Liver (tissue), 9 donors: ENCODE measurements around the gene ZC3H12C. TPM values are rescaled to one million over a fixed set of nuclear protein-coding genes. Genes with fewer than 3 reads are reported as not detected.

Experiments used
- DNase-seq: peaks from one replicate; pipeline ENCODE4 v3.0.0-alpha.2; 2017; ENCODE audit warnings: low spot score
- H3K27ac ChIP-seq, 2 donors: one replicate each; pipeline ENCODE4 v1.7.0; 2013; ENCODE audit warnings: inconsistent platforms in 2 of 2, low read length in 2 of 2, control low read depth in 1 of 2, low read depth in 1 of 2, mild to moderate bottlenecking in 1 of 2
- H3K27me3 ChIP-seq, 4 donors: one replicate each; pipeline versions ENCODE4 v1.6.1 to v1.7.0; 2013; ENCODE audit warnings: low read length in 3 of 4, inconsistent platforms in 1 of 4, mild to moderate bottlenecking in 1 of 4, moderate library complexity in 1 of 4; ENCODE audit not compliant: control insufficient read depth in 4 of 4, insufficient read depth in 4 of 4
- H3K36me3 ChIP-seq, 4 donors: one replicate each; pipeline versions ENCODE4 v1.6.1 to v1.7.0; 2013; ENCODE audit warnings: low read length in 3 of 4, mild to moderate bottlenecking in 3 of 4, low read depth in 1 of 4, moderate library complexity in 1 of 4; ENCODE audit not compliant: control insufficient read depth in 4 of 4, insufficient read depth in 3 of 4
- H3K4me1 ChIP-seq, 4 donors: one replicate each; pipeline versions ENCODE4 v1.6.1 to v1.7.0; 2013; ENCODE audit warnings: low read length in 3 of 4, mild to moderate bottlenecking in 3 of 4, moderate library complexity in 1 of 4; ENCODE audit not compliant: control insufficient read depth in 4 of 4, insufficient read depth in 4 of 4
- H3K4me3 ChIP-seq, 3 donors: one replicate each; pipeline versions ENCODE4 v1.6.1 to v1.7.0; 2013; ENCODE audit warnings: low read length in 3 of 3, control low read depth in 1 of 3, low read depth in 1 of 3, mild to moderate bottlenecking in 1 of 3
- H3K9ac ChIP-seq, 2 donors: one replicate each; pipeline ENCODE4 v1.7.0; 2013; ENCODE audit warnings: low read length in 2 of 2, mild to moderate bottlenecking in 2 of 2, moderate library complexity in 2 of 2, control low read depth in 1 of 2, low read depth in 1 of 2
- H3K9me3 ChIP-seq, 4 donors: one replicate each; pipeline versions ENCODE4 v1.6.1 to v1.7.0; 2013; ENCODE audit warnings: low read length in 3 of 4; ENCODE audit not compliant: control insufficient read depth in 4 of 4
- EGR1 ChIP-seq, 2 donors: IDR thresholded peaks; 2 replicates each; pipeline ENCODE4 v1.6.1; 2016 to 2018; ENCODE audit warnings: antibody characterized with exemption in 2 of 2, low read depth in 2 of 2
- FOXA1 ChIP-seq: IDR thresholded peaks from 2 replicates; pipeline ENCODE4 v1.6.1; 2016; ENCODE audit warnings: antibody characterized with exemption
- FOXA2 ChIP-seq: IDR thresholded peaks from 2 replicates; pipeline ENCODE4 v1.6.1; 2016; ENCODE audit warnings: antibody characterized with exemption
- GABPA ChIP-seq, 2 donors: IDR thresholded peaks in 1 of 2; conservative IDR thresholded peaks in 1 of 2; 2 replicates each; pipeline ENCODE4 v1.6.1; 2016; ENCODE audit warnings: antibody characterized with exemption in 2 of 2, mild to moderate bottlenecking in 1 of 2, moderate library complexity in 1 of 2
- HNF4A ChIP-seq, 2 donors: conservative IDR thresholded peaks; 2 replicates each; pipeline ENCODE4 v1.6.1; 2016; ENCODE audit warnings: antibody characterized with exemption in 2 of 2, mild to moderate bottlenecking in 2 of 2
- HNF4G ChIP-seq: IDR thresholded peaks from 2 replicates; pipeline ENCODE4 v1.6.1; 2016; ENCODE audit warnings: antibody characterized with exemption
- JUND ChIP-seq, 2 donors: IDR thresholded peaks; 2 replicates each; pipeline ENCODE4 v1.6.1; 2016; ENCODE audit warnings: antibody characterized with exemption in 2 of 2
- MAX ChIP-seq: IDR thresholded peaks from 2 replicates; pipeline ENCODE4 v1.6.1; 2016; ENCODE audit warnings: antibody characterized with exemption
- NR2F2 ChIP-seq: IDR thresholded peaks from 2 replicates; pipeline ENCODE4 v1.6.1; 2016; ENCODE audit warnings: antibody characterized with exemption
- RAD21 ChIP-seq, 2 donors: IDR thresholded peaks; 2 replicates each; pipeline ENCODE4 v1.6.1; 2016; ENCODE audit warnings: antibody characterized with exemption in 2 of 2, mild to moderate bottlenecking in 2 of 2
- REST ChIP-seq: IDR thresholded peaks from 2 replicates; pipeline ENCODE4 v1.6.1; 2016; ENCODE audit warnings: antibody characterized with exemption, mild to moderate bottlenecking
- RXRA ChIP-seq, 2 donors: IDR thresholded peaks; 2 replicates each; pipeline ENCODE4 v1.6.1; 2017 to 2018; ENCODE audit warnings: antibody characterized with exemption in 2 of 2, mild to moderate bottlenecking in 1 of 2
- SP1 ChIP-seq: IDR thresholded peaks from 2 replicates; pipeline ENCODE4 v1.6.1; 2018; ENCODE audit warnings: antibody characterized with exemption, mild to moderate bottlenecking
- TAF1 ChIP-seq: conservative IDR thresholded peaks from 2 replicates; pipeline ENCODE4 v1.6.1; 2016; ENCODE audit warnings: antibody characterized with exemption, mild to moderate bottlenecking
- YY1 ChIP-seq: IDR thresholded peaks from 2 replicates; pipeline ENCODE4 v1.6.1; 2016; ENCODE audit warnings: antibody characterized with exemption, mild to moderate bottlenecking
- ZBTB33 ChIP-seq: IDR thresholded peaks from 2 replicates; pipeline ENCODE4 v1.6.1; 2016; ENCODE audit warnings: antibody characterized with exemption
- WGBS: extraction: QIAGEN DNeasy Blood & Tissue Kit; methylation state at CpG from one replicate; pipeline ENCODE4 v1.1.7; 2013; 5-methylcytosine and 5-hydroxymethylcytosine counted together
- polyA plus RNA-seq, 2 donors: library from polyadenylated mRNA; stranded (reverse) in 1 of 2; unstranded in 1 of 2; fragments of 200-250 nt in 1 of 2; fragments of >200 nt in 1 of 2; fragmentation: Nextera tagmentation in 1 of 2; extraction: Ambion mirVana in 1 of 2; gene quantifications; one replicate each; pipeline versions ENCODE4 v1.2.1 to v1.2.3, GENCODE V29; 2013 to 2015
- total RNA-seq, 2 donors: library from RNA; depleted of rRNA; stranded (reverse); fragments of >200 nt; gene quantifications; one replicate each; pipeline ENCODE4 v1.2.3, GENCODE V29; 2014
- TF ChIP-seq, protein P1 (sequence below): fragments of 150-350 bp; IDR thresholded peaks from 2 replicates; pipeline ENCODE4 v1.5.1; 2017; ENCODE audit warnings: improper control_type of control experiment, low read depth, low read length; ENCODE audit not compliant: missing input control
- donor health status: healthy.
- donor health status: healthy.
- donor health status: healthy.
- donor health status: healthy.
- donor health status: healthy.

Gene ZC3H12C
- total and polyA plus RNA-seq, 4 donors, result 0.92 to 9.6 (median 2.3) TPM

- DNase-seq, result no peak
- Histone ChIP-seq H3K4me1 (no peaks in the 10 kb centered on the region), H3K4me3 (no peak overlapping the region), H3K9ac (no peak overlapping the region), H3K9me3 (no peaks in the 10 kb centered on the region), H3K27me3 (no peaks in the 10 kb centered on the region), H3K27ac (no peak overlapping the region), H3K36me3 (no peaks in the 10 kb centered on the region)
- TF ChIP-seq YY1 (no peak), HNF4G (no peak), FOXA2 (no peak), REST (no peak), JUND (IDR thresholded peaks at IDR 0.05) (no peak), ZBTB33 (no peak), RXRA (IDR thresholded peaks at IDR 0.05) (no peak), HNF4A (conservative IDR thresholded peaks at IDR 0.05) (no peak)
- WGBS, result 94% methylated on average over 7 of the region's 7 CpGs
Observed at GRCh38 chr11:110074499-110074898, 18.7 kb upstream of the ZC3H12C start.

- Histone ChIP-seq H3K4me3 (no peak overlapping the region), H3K9ac (no peak overlapping the region), H3K4me1 (no peaks in the 10 kb centered on the region), H3K27ac (no peak overlapping the region), H3K36me3 (no peaks in the 10 kb centered on the region), H3K27me3 (no peaks in the 10 kb centered on the region), H3K9me3 (no peaks in the 10 kb centered on the region)
- 79% methylated on average over 12 of the region's 12 CpGs for WGBS
- DNase-seq, result no peak
- TF ChIP-seq ZBTB33 (no peak), NR2F2 (no peak), FOXA1 (no peak), EGR1 (IDR thresholded peaks at IDR 0.05; ENCODE audit: low read depth in 2 of 2) (no peak), HNF4A (conservative IDR thresholded peaks at IDR 0.05) (no peak), YY1 (no peak), TAF1 (no peak), REST (no peak), FOXA2 (no peak), JUND (IDR thresholded peaks at IDR 0.05) (no peak), GABPA (IDR thresholded peaks at IDR 0.05 in 1 of 2, conservative IDR thresholded peaks at IDR 0.05 in 1 of 2) (no peak), HNF4G (no peak), MAX (no peak), SP1 (no peak), RAD21 (IDR thresholded peaks at IDR 0.05) (no peak), RXRA (IDR thresholded peaks at IDR 0.05) (no peak)
- TF ChIP-seq, protein P1, sequence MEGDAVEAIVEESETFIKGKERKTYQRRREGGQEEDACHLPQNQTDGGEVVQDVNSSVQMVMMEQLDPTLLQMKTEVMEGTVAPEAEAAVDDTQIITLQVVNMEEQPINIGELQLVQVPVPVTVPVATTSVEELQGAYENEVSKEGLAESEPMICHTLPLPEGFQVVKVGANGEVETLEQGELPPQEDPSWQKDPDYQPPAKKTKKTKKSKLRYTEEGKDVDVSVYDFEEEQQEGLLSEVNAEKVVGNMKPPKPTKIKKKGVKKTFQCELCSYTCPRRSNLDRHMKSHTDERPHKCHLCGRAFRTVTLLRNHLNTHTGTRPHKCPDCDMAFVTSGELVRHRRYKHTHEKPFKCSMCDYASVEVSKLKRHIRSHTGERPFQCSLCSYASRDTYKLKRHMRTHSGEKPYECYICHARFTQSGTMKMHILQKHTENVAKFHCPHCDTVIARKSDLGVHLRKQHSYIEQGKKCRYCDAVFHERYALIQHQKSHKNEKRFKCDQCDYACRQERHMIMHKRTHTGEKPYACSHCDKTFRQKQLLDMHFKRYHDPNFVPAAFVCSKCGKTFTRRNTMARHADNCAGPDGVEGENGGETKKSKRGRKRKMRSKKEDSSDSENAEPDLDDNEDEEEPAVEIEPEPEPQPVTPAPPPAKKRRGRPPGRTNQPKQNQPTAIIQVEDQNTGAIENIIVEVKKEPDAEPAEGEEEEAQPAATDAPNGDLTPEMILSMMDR, result no peak
Observed at GRCh38 chr11:110075105-110075846, 17.9 kb upstream of the ZC3H12C start.
